GM19351 (cell line): Measurements from ENCODE around the gene C12orf60.

Experiments used
- ATAC-seq: cut with Tn5 transposase; IDR thresholded peaks from one replicate; pipeline ENCODE4 v1.9.1; 2021; ENCODE audit warnings: mild to moderate bottlenecking, moderate library complexity; ENCODE audit not compliant: unreplicated experiment

C12orf60 gene

GRCh38 chr12:14871247-14871646, 67.8 kb downstream of the C12orf60 start:
- no peak for ATAC-seq

DNA sequence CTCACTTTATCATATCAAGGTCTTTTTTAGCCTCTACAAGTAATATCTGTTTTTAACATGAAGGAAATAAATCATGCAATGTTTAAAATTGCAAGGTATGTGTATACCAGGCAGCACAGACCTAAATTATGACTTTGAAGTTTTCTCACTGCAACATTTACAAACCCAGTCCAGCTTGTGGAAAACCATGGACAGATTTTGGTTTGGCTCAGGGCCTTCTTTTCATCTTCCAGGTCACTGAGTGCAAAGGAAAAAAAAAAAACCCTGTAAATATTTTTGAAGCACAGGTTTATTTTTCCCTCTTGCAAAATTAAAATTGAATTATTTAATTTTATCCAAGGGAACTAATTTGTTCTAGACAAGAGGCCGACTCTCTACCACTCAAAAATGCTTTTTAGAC, 68.4 kb downstream of the C12orf60 start:
- ATAC-seq, result no peak

- ATAC-seq, result peak; percentile 40
Observed at GRCh38 chr12:14873440-14874185, 70.1 kb downstream of the C12orf60 start.
